Panc1 (cell line): Measurements from ENCODE around the gene RPL41. TPM values are rescaled to one million over a fixed set of nuclear protein-coding genes. Genes with fewer than 3 reads are reported as not detected.

Experiments used
- ATAC-seq: fragments of 200-7000 bp; cut with Tn5 transposase; 2 replicates; pipeline ENCODE4 v1.9.1; 2020; ENCODE audit warnings: mild to moderate bottlenecking, moderate library complexity
- BruUV-seq: library from RNA; stranded (reverse); fragments of 400-500 nt; replicated peaks from 2 replicates; lab custom pipeline; 2021; lab: Mats Ljungman, UMichigan
- CTCF ChIA-PET: fragments of 300-600 bp; sonication (Branson Sonifier 250); formaldehyde crosslinking; loops from one replicate; lab custom pipeline; 2022; ENCODE audit warnings: antibody characterized with exemption; lab: Charles Lee
- POLR2A ChIA-PET: fragments of 300-600 bp; sonication (Branson Sonifier 250); formaldehyde crosslinking; loops from one replicate; lab custom pipeline; 2022; ENCODE audit warnings: antibody characterized with exemption; lab: Charles Lee
- DNase-seq: peaks from one replicate; pipeline ENCODE4 v3.0.0-alpha.2; 2010; ENCODE audit warnings: low read depth, low spot score
- H3K27ac ChIP-seq: 2 replicates; pipeline ENCODE4 v1.5.1; 2011; ENCODE audit warnings: mild to moderate bottlenecking, low read length, inconsistent platforms
- H3K27me3 ChIP-seq: fragments of 200-500 bp; sonication (Bioruptor generic); 2 replicates; pipeline ENCODE4 v1.6.0; 2014; ENCODE audit warnings: low read length, inconsistent platforms; ENCODE audit not compliant: control insufficient read depth, insufficient read depth
- H3K36me3 ChIP-seq: fragments of 200-500 bp; sonication (Bioruptor generic); 2 replicates; pipeline ENCODE4 v1.5.1; 2014; ENCODE audit warnings: inconsistent platforms, mild to moderate bottlenecking, low read length, moderate library complexity; ENCODE audit not compliant: control insufficient read depth, insufficient read depth
- H3K4me1 ChIP-seq: 2 replicates; pipeline ENCODE4 v1.5.1; 2011; ENCODE audit warnings: inconsistent platforms, mild to moderate bottlenecking, low read length, moderate library complexity; ENCODE audit not compliant: control insufficient read depth, insufficient read depth
- H3K4me3 ChIP-seq, 2 experiments: 2 replicates each; pipeline ENCODE4 v1.5.1; 2011 to 2012; ENCODE audit warnings: low read depth in 2 of 2, low read length in 2 of 2, mild to moderate bottlenecking in 2 of 2, inconsistent platforms in 1 of 2, moderate library complexity in 1 of 2
- H3K9me3 ChIP-seq: fragments of 200-500 bp; sonication (Bioruptor generic); 2 replicates; pipeline ENCODE4 v1.5.1; 2014; ENCODE audit warnings: low read depth, mild to moderate bottlenecking, inconsistent platforms, low read length, moderate library complexity; ENCODE audit not compliant: control insufficient read depth, insufficient read depth
- CTCF ChIP-seq: fragments of 450-650 bp; IDR thresholded peaks from 2 replicates; pipeline ENCODE4 v1.5.1; 2017; ENCODE audit warnings: mild to moderate bottlenecking
- REST ChIP-seq, 2 experiments: IDR thresholded peaks; 2 replicates each; pipeline ENCODE4 v1.6.1; 2011 to 2012; ENCODE audit warnings: low read depth in 2 of 2, control low read depth in 1 of 2, low read length in 1 of 2, mild to moderate bottlenecking in 1 of 2, moderate library complexity in 1 of 2; ENCODE audit not compliant: insufficient read depth in 1 of 2
- SIN3A ChIP-seq: IDR thresholded peaks from 2 replicates; pipeline ENCODE4 v1.6.1; 2012; ENCODE audit warnings: low read depth, mild to moderate bottlenecking, low read length, moderate library complexity, borderline replicate concordance; ENCODE audit not compliant: insufficient read depth
- TCF7L2 ChIP-seq: IDR thresholded peaks from 2 replicates; pipeline ENCODE4 v1.6.1; 2011; ENCODE audit warnings: mild to moderate bottlenecking, low read depth, low read length, inconsistent platforms
- in situ Hi-C: cut with HindIII; loops from 2 replicates; pipeline ENCODE4 v1.10.0; 2016; ENCODE audit warnings: low sequenced_read_pairs, low pct_unique_long_range_greater_than_20kb
- intact Hi-C: fragments of 100-400 bp; cut with micrococcal nuclease; formaldehyde crosslinking; loops from one replicate; pipeline ENCODE4 v1.10.0; 2022; ENCODE audit not compliant: unreplicated experiment
- total RNA-seq: library from RNA; stranded (reverse); gene quantifications from one replicate; pipeline ENCODE4 v1.2.1, GENCODE V29; 2021; ENCODE audit not compliant: unreplicated experiment

Gene RPL41
- total RNA-seq, 1 experiment from 2014 or later = 2,264 TPM

GRCh38 chr12:56165369-56165768 is 48.9 kb downstream of the RPL41 start:
- ChIA-PET POLR2A (no interaction called here), CTCF (no interaction called here)
- intact Hi-C loops = no loop called here
- BruUV-seq = no TSS peak
- in situ Hi-C loops = no loop called here
- H3K9me3 ChIP-seq = no peaks in the 10 kb centered on the region
- H3K4me3 ChIP-seq = no peak overlapping the region
- H3K36me3 ChIP-seq = peaks cover 2% of the 10 kb centered on the region; the same call in 1 of the 2 replicates
- peaks cover 5% of the 10 kb centered on the region; the same call in 1 of the 2 replicates for H3K4me1 ChIP-seq
- H3K27me3 ChIP-seq = no peaks in the 10 kb centered on the region
- DNase-seq = no peak
- no peak overlapping the region for H3K27ac ChIP-seq
- no peak for ATAC-seq
- no peak for TF ChIP-seq CTCF
- TF ChIP-seq SIN3A = no peak
- no peak for TF ChIP-seq REST (IDR thresholded peaks at IDR 0.05; ENCODE audit: insufficient read depth in 1 of 2, low read depth in 2 of 2, low read length in 1 of 2)
- TF ChIP-seq TCF7L2 = no peak

Other genes starting within 250 kb of the RPL41 start
- gene PYM1, start 188.7 kb upstream of the RPL41 start, total RNA-seq = 32.2 TPM
- gene DGKA, start 185.5 kb upstream of the RPL41 start, total RNA-seq = 7.6 TPM
- gene PMEL, start 150.6 kb upstream of the RPL41 start, total RNA-seq = 1.2 TPM
- 72.9 TPM for gene CDK2, start 149.8 kb upstream of the RPL41 start, total RNA-seq
- gene RAB5B, start 142.6 kb upstream of the RPL41 start, total RNA-seq = 102 TPM
- gene SUOX, start 119.4 kb upstream of the RPL41 start, total RNA-seq = 20.7 TPM
- 6.9 TPM for gene IKZF4, start 95.6 kb upstream of the RPL41 start, total RNA-seq
- 46.4 TPM for gene RPS26, start 74.7 kb upstream of the RPL41 start, total RNA-seq
- 0.90 TPM for gene ERBB3, start 36.5 kb upstream of the RPL41 start, total RNA-seq
- gene PA2G4, start 12.1 kb upstream of the RPL41 start, total RNA-seq = 175 TPM
- gene ZC3H10, start 1.6 kb downstream of the RPL41 start, total RNA-seq = 6.0 TPM
- 152 TPM for gene ESYT1, start 11.6 kb downstream of the RPL41 start, total RNA-seq
- 66.5 TPM for gene MYL6B, start 36.0 kb downstream of the RPL41 start, total RNA-seq
- 1,024 TPM for gene MYL6, start 41.7 kb downstream of the RPL41 start, total RNA-seq
- gene SMARCC2, start 72.8 kb downstream of the RPL41 start, total RNA-seq = 129 TPM
- 35.3 TPM for gene RNF41, start 105.3 kb downstream of the RPL41 start, total RNA-seq
- gene NABP2, start 107.7 kb downstream of the RPL41 start, total RNA-seq = 99.6 TPM
- gene SLC39A5, start 113.4 kb downstream of the RPL41 start, total RNA-seq = 0.23 TPM
- gene ANKRD52, start 141.8 kb downstream of the RPL41 start, total RNA-seq = 67.5 TPM
- 20.0 TPM for gene COQ10A, start 150.3 kb downstream of the RPL41 start, total RNA-seq
- 240 TPM for gene CS, start 183.7 kb downstream of the RPL41 start, total RNA-seq
- 115 TPM for gene CNPY2, start 199.4 kb downstream of the RPL41 start, total RNA-seq
- gene PAN2, start 217.4 kb downstream of the RPL41 start, total RNA-seq = 71.9 TPM
- gene IL23A, start 222.3 kb downstream of the RPL41 start, total RNA-seq = 0.41 TPM
- 50.4 TPM for gene STAT2, start 243.5 kb downstream of the RPL41 start, total RNA-seq
- 0.10 TPM for gene APOF, start 246.2 kb downstream of the RPL41 start, total RNA-seq